GM12878 (cell line): ENCODE data around the gene MAPK1. TPM values are rescaled to one million over a fixed set of nuclear protein-coding genes. Genes with fewer than 3 reads are reported as not detected.

ENCODE experiments used
- BACH1 ChIP-seq: fragments of 450-650 bp; IDR thresholded peaks from 2 replicates; pipeline ENCODE4 v1.6.1; 2017; ENCODE audit warnings: mild to moderate bottlenecking, borderline replicate concordance
- BMI1 ChIP-seq: fragments of 450-650 bp; IDR thresholded peaks from 2 replicates; pipeline ENCODE4 v1.6.1; 2016; ENCODE audit warnings: mild to moderate bottlenecking, moderate library complexity, borderline replicate concordance
- CBX5 ChIP-seq: sonication (generic); IDR thresholded peaks from 2 replicates; pipeline ENCODE4 v1.6.1; 2016; ENCODE audit warnings: low read depth, moderate library complexity, mild to moderate bottlenecking, inconsistent platforms
- CREB1 ChIP-seq: IDR thresholded peaks from 2 replicates; pipeline ENCODE4 v1.6.1; 2012; ENCODE audit warnings: low read depth, mild to moderate bottlenecking, inconsistent platforms
- EZH2 ChIP-seq: IDR thresholded peaks from 2 replicates; pipeline ENCODE4 v1.6.1; 2012; ENCODE audit warnings: low read depth, mild to moderate bottlenecking, control low read depth, inconsistent platforms, low read length, borderline replicate concordance; ENCODE audit not compliant: control insufficient read depth
- GABPA ChIP-seq: IDR thresholded peaks from 2 replicates; pipeline ENCODE4 v1.6.1; 2014; ENCODE audit warnings: antibody characterized with exemption, low read depth, mild to moderate bottlenecking, inconsistent platforms
- HDAC6 ChIP-seq: fragments of 200-600 bp; sonication (generic); IDR thresholded peaks from one replicate; pipeline ENCODE4 v1.8.0; 2017; ENCODE audit warnings: antibody characterized with exemption; ENCODE audit not compliant: unreplicated experiment
- HDGF ChIP-seq: fragments of 450-650 bp; IDR thresholded peaks from 2 replicates; pipeline ENCODE4 v1.6.1; 2016; ENCODE audit warnings: antibody characterized with exemption
- IKZF2 ChIP-seq, 2 experiments: fragments of 450-650 bp; IDR thresholded peaks; 2 replicates each; pipeline ENCODE4 v1.6.1; 2017; ENCODE audit warnings: mild to moderate bottlenecking in 2 of 2, moderate library complexity in 2 of 2
- IRF4 ChIP-seq: IDR thresholded peaks from 2 replicates; pipeline ENCODE4 v1.6.1; 2011; ENCODE audit warnings: low read depth, low read length
- KAT2A ChIP-seq: conservative IDR thresholded peaks from 2 replicates; pipeline ENCODE4 v1.6.1; 2011; ENCODE audit warnings: low read depth, low read length; ENCODE audit not compliant: control insufficient read depth
- POU2F2 ChIP-seq: IDR thresholded peaks from 3 replicates; pipeline ENCODE4 v1.6.1; 2011; ENCODE audit warnings: low read depth, mild to moderate bottlenecking, low read length, borderline replicate concordance
- RAD21 ChIP-seq: IDR thresholded peaks from 2 replicates; pipeline ENCODE4 v1.6.1; 2011; ENCODE audit warnings: mild to moderate bottlenecking, low read depth, low read length, moderate library complexity; ENCODE audit not compliant: insufficient read depth
- RELA ChIP-seq: fragments of 450-650 bp; IDR thresholded peaks from 2 replicates; pipeline ENCODE4 v1.8.0; 2014; ENCODE audit warnings: borderline replicate concordance; ENCODE audit not compliant: partially characterized antibody
- SMAD1 ChIP-seq: fragments of 450-650 bp; IDR thresholded peaks from 2 replicates; pipeline ENCODE4 v1.6.1; 2018; ENCODE audit warnings: mild to moderate bottlenecking, low read depth; ENCODE audit not compliant: partially characterized antibody
- SMAD5 ChIP-seq: IDR thresholded peaks from 2 replicates; pipeline ENCODE4 v1.6.1; 2016; ENCODE audit warnings: antibody characterized with exemption, low read depth
- SRF ChIP-seq, 2 experiments: IDR thresholded peaks; 2 replicates each; pipeline ENCODE4 v1.6.1; 2011; ENCODE audit warnings: low read depth in 2 of 2, low read length in 2 of 2, mild to moderate bottlenecking in 1 of 2, moderate library complexity in 1 of 2
- TBL1XR1 ChIP-seq: IDR thresholded peaks from 2 replicates; pipeline ENCODE4 v1.6.1; 2012; ENCODE audit warnings: low read depth, low read length, improper control_type of control experiment
- ZNF207 ChIP-seq: fragments of 450-650 bp; IDR thresholded peaks from 2 replicates; pipeline ENCODE4 v1.6.1; 2014; ENCODE audit warnings: antibody characterized with exemption, mild to moderate bottlenecking, borderline replicate concordance
- ZNF24 ChIP-seq: fragments of 450-650 bp; IDR thresholded peaks from 2 replicates; pipeline ENCODE4 v1.6.1; 2017; ENCODE audit warnings: antibody characterized with exemption, mild to moderate bottlenecking
- polyA plus RNA-seq, 11 experiments: library from polyadenylated mRNA; depleted of rRNA in 4 of 11; unstranded in 6 of 11; stranded (reverse) in 5 of 11; fragments of >200 nt; fragmentation: Nextera tagmentation in 4 of 11; fragmentation: Illumina TruSeq in 1 of 11; extraction: Ambion mirVana in 4 of 11; extraction: Trizol in 1 of 11; gene quantifications; 1 replicate in 1 of 11; 2 replicates in 10 of 11; pipeline versions ENCODE4 v1.2.1 to v1.2.3, GENCODE V29; 2011 to 2016; ENCODE audit warnings: inconsistent platforms in 2 of 11, missing spikeins in 2 of 11, low read depth in 1 of 11
- total RNA-seq, 4 experiments: library from RNA; depleted of rRNA in 3 of 4; stranded (reverse); fragments of >200 nt in 3 of 4; fragmentation: Illumina TruSeq in 1 of 4; extraction: Trizol in 1 of 4; gene quantifications; 2 replicates each; pipeline versions ENCODE4 v1.2.1 to v1.2.3, GENCODE V29; 2013 to 2021
- TF ChIP-seq, protein P1 (sequence below): fragments of 450-650 bp; IDR thresholded peaks from 2 replicates; pipeline ENCODE4 v1.6.1; 2017; ENCODE audit warnings: low read depth, mild to moderate bottlenecking, moderate library complexity
- TF ChIP-seq, protein P2 (sequence below): IDR thresholded peaks from 2 replicates; pipeline ENCODE4 v1.6.1; 2012; ENCODE audit warnings: low read depth, low read length, improper control_type of control experiment
- TF ChIP-seq, protein P3 (sequence below): fragments of 450-650 bp; formaldehyde crosslinking; IDR thresholded peaks from 2 replicates; pipeline ENCODE4 v1.4.0; 2022; ENCODE audit warnings: mild to moderate bottlenecking, moderate library complexity
- TF ChIP-seq, protein P4 (sequence below): fragments of 150-350 bp; IDR thresholded peaks from 2 replicates; pipeline ENCODE4 v1.6.1; 2014; ENCODE audit warnings: mild to moderate bottlenecking, low read depth, low read length

Gene MAPK1
- total and polyA plus RNA-seq, 10 of the 15 experiments (the other 5 are each of a cell fraction or from before 2014, with no cell fraction given) = 7.0 to 123 (median 58.4) TPM

DNA sequence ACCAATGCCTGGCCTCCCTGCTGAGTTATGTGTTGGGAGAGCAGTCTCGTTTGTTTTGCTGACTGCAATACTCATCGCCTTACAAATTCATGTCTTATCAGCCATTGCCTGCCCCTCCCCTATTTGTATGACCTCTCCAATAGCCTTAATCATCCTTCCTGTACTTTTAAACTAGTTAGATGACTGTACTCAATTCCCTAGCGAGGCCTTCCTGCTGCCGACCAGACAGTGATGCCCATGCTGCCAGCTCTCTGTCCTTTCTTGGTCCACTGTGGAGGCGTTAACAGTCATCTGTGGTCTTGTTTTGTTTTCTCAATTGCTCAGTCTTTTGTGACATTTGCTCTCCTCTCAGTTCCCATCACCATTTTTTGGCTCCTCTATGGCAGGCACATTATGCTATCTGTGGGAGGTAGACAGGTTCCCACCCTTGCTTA lies 111.6 kb downstream of the MAPK1 start (continued):
- no peak for TF ChIP-seq EZH2
- no peak for TF ChIP-seq CREB1
- no peak for TF ChIP-seq SMAD5
- TF ChIP-seq BACH1 = no peak
- TF ChIP-seq BMI1 = no peak; the same call in 1 of the 2 replicates
- TF ChIP-seq IKZF2 (IDR thresholded peaks at IDR 0.05) = peak; percentile 65 to 69; a peak in 2 of 4 replicates
- TF ChIP-seq GABPA = no peak
- TF ChIP-seq SRF (IDR thresholded peaks at IDR 0.05; ENCODE audit: low read depth in 2 of 2, low read length in 2 of 2) = no peak
- TF ChIP-seq HDAC6 = no peak
- TF ChIP-seq, protein P1, sequence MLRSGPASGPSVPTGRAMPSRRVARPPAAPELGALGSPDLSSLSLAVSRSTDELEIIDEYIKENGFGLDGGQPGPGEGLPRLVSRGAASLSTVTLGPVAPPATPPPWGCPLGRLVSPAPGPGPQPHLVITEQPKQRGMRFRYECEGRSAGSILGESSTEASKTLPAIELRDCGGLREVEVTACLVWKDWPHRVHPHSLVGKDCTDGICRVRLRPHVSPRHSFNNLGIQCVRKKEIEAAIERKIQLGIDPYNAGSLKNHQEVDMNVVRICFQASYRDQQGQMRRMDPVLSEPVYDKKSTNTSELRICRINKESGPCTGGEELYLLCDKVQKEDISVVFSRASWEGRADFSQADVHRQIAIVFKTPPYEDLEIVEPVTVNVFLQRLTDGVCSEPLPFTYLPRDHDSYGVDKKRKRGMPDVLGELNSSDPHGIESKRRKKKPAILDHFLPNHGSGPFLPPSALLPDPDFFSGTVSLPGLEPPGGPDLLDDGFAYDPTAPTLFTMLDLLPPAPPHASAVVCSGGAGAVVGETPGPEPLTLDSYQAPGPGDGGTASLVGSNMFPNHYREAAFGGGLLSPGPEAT = no peak; the same call in 1 of the 2 replicates
- TF ChIP-seq POU2F2 = peak; percentile 18; the same call in 1 of the 3 replicates
- TF ChIP-seq HDGF = no peak
- TF ChIP-seq, protein P2, sequence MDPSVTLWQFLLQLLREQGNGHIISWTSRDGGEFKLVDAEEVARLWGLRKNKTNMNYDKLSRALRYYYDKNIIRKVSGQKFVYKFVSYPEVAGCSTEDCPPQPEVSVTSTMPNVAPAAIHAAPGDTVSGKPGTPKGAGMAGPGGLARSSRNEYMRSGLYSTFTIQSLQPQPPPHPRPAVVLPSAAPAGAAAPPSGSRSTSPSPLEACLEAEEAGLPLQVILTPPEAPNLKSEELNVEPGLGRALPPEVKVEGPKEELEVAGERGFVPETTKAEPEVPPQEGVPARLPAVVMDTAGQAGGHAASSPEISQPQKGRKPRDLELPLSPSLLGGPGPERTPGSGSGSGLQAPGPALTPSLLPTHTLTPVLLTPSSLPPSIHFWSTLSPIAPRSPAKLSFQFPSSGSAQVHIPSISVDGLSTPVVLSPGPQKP = no peak
- TF ChIP-seq ZNF207 = no peak
- TF ChIP-seq, protein P3, sequence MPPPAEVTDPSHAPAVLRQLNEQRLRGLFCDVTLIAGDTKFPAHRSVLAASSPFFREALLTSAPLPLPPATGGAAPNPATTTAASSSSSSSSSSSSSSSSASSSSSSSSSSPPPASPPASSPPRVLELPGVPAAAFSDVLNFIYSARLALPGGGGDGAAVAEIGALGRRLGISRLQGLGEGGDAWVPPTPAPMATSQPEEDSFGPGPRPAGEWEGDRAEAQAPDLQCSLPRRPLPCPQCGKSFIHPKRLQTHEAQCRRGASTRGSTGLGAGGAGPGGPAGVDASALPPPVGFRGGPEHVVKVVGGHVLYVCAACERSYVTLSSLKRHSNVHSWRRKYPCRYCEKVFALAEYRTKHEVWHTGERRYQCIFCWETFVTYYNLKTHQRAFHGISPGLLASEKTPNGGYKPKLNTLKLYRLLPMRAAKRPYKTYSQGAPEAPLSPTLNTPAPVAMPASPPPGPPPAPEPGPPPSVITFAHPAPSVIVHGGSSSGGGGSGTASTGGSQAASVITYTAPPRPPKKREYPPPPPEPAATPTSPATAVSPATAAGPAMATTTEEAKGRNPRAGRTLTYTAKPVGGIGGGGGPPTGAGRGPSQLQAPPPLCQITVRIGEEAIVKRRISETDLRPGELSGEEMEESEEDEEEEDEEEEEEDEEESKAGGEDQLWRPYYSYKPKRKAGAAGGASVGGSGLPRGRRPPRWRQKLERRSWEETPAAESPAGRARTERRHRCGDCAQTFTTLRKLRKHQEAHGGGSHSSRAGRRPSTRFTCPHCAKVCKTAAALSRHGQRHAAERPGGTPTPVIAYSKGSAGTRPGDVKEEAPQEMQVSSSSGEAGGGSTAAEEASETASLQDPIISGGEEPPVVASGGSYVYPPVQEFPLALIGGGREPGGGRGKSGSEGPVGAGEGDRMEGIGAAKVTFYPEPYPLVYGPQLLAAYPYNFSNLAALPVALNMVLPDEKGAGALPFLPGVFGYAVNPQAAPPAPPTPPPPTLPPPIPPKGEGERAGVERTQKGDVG (CRISPR knock-in tag) = no peak
- no peak for TF ChIP-seq RELA
- TF ChIP-seq IRF4 = peak; percentile 61
- no peak for TF ChIP-seq ZNF24
- TF ChIP-seq, protein P4, sequence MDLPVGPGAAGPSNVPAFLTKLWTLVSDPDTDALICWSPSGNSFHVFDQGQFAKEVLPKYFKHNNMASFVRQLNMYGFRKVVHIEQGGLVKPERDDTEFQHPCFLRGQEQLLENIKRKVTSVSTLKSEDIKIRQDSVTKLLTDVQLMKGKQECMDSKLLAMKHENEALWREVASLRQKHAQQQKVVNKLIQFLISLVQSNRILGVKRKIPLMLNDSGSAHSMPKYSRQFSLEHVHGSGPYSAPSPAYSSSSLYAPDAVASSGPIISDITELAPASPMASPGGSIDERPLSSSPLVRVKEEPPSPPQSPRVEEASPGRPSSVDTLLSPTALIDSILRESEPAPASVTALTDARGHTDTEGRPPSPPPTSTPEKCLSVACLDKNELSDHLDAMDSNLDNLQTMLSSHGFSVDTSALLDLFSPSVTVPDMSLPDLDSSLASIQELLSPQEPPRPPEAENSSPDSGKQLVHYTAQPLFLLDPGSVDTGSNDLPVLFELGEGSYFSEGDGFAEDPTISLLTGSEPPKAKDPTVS = no peak
- TF ChIP-seq CBX5 = no peak
- no peak for TF ChIP-seq SMAD1
- no peak for TF ChIP-seq KAT2A
- TF ChIP-seq TBL1XR1 = no peak
- no peak for TF ChIP-seq RAD21
